ENCODE results near the gene NCOA6. TPM values are rescaled to one million over a fixed set of nuclear protein-coding genes. Genes with fewer than 3 reads are reported as not detected.
"Not testable (repeated sequence)": the region's sequence is repeated elsewhere in the genome, so short reads cannot be mapped to it uniquely, and the experiment has no call there.

NCOA6 gene
- total RNA-seq, 1 donor from 2014 or later: 92.5 TPM

DNA sequence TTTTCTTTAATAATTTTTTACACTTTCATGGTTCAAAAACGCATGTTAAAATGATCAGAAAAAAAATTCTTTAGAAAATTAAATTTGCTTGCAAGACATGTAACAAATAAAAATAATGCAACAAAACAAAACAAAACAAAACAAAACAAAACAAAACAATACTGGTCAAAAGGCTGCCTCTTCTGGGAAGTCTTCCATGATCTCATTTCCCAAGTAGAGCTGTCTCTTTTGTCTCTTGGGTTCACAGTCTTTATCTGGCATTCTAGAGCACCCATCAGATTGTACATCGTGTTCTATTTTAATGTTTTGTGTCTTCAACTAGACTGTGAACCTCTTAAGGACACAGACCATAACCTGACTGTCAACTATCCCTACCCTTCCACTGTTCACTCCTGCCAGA, 96.0 kb downstream of the NCOA6 start:
- FAIRE-seq: no peak
- DNase-seq (ENCODE audit: low spot score in 2 of 2): no peak

DNA sequence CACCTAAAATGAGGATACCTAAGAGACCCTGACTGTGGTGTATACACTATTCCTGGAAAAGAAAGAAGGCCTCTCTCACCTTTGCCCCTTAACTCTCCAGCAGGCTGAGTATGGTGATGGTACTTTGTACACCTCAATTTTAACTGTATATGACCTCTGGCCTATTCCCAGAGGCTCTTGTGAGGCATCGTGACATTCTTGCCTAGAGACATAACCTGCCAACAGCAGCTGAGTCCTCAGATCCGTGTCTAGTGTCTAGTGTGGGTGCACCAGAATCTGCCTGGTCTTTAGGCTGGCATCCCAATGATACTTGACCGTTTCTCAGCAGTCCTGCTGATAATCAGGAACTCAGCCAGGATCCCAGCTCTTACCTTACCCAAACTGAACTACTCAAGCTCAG, 101.3 kb downstream of the NCOA6 start:
- FAIRE-seq (no peak), DNase-seq (ENCODE audit: low spot score in 2 of 2) (no peak)

- FAIRE-seq; DNase-seq (ENCODE audit: low spot score in 2 of 2): not testable (repeated sequence)
Observed at GRCh38 chr20:34722560-34722959, 102.9 kb downstream of the NCOA6 start.

DNA sequence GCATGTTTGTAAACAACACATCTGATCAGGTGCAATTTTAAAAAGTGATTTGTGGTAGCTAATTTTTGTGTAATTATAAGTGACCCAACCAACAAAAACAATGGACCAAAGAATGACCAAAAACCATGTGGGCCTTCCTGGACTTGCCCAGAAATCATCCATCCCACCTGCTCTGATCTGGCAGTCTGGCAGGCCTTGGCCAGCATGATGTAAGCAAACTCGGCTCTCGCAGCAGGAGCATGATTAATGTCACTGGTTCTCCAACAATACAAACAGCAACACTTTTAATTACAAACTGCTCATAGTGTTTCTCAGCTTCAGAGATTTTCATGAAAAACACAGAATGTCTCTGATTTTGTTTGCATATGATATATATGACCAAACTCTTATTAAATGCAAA, 105.2 kb downstream of the NCOA6 start:
- FAIRE-seq (no peak), DNase-seq (ENCODE audit: low spot score in 2 of 2) (no peak)

DNA sequence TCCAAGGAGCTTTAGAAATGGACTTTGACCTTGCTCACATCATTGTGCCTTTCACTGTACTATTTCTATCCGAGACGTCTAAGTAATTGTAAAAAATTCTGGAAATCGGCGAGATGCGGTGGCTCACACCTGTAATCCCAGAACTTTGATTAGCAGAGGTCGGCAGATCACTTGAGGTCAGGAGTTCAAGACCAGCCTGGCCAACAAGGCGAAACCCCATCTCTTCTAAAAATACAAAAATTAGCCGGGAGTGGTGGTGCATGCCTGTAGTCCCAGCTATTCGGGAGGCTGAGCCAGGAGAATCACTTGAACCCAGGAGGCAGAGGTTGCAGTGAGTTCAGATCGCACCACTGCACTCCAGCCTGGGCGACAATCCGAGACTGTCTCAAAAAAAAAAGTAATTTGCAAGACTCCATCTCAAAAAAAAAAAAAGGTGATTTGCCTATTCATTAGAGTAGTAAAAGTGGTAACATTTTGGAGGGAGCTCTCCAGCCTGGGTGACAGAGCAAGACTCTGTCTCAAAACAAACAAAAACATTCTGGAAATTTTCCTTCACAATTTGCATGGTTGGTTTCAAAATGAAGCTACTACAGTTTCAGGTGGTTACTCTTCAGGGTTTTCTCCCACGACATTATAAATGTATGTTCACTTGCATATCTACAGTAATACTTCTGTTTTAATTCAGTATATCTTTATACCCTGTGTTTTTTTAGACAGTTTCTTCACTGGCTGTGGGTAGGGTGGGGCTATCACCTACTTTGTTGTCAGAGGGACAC, 106.0 kb downstream of the NCOA6 start:
- DNase-seq (ENCODE audit: low spot score in 2 of 2); FAIRE-seq: not testable (repeated sequence)

DNA sequence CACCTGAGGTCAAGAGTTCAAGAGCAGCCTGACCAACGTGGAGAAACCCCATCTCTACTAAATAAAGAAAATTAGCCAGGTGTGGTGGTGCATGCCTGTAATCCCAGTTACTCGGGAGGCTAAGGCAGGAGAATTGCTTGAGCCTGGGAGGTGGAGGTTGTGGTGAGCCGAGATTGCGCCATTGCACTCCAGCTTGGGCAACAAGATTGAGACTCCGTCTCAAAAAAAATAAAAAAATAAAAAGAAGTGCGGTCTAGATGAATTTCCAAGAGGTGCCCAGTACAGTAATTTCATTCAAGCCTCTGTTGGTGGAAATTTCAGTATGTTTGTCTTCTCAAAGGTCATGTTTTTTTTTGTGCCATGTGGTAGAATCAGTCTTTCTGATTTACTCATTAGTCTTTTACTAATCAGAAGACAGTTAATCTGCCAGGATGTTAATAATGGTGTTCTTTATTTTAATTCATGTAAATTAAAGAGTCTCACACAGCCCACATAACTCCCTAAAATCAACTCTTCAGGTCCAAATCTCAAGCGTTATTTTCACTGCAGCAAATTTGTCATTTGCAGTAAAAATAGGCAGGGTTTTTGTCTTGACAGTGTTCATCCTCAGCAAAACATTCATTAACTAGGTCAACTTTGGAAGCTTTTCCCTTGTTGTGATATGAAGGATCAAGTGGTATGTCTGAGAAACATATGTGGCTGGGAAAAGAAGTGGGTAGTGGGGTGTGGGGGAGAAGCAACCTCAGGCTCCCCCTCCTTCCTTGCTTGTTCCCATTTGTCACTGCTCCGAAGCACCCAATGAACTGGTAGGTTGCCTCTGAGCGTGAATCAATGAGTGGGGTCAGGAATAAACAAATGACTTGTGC, 108.0 kb downstream of the NCOA6 start:
- FAIRE-seq: no peak
- DNase-seq (ENCODE audit: low spot score in 2 of 2): no peak

GRCh38 chr20:34716921-34717229, 108.6 kb downstream of the NCOA6 start:
- DNase-seq (ENCODE audit: low spot score in 2 of 2) (no peak), FAIRE-seq (no peak)

DNA sequence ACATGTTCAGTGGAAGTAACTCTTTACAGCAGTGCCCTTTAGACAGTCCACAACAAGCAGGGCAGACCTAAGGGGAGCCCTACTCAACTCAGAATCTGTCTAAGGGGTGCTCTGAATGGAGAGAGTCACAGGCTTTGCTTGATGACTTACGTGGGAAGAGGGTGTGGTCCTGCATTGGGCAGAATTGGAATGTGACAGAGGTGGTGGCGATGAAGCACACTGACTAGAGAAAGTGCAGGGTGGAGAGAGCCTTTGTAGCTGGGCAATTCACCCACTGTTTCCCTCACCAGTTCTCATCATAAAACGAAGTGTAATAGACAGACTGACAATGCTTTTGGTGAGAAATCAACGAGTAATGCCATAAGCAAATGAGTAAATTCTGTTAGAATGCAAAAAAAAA, 110.1 kb downstream of the NCOA6 start:
- FAIRE-seq (no peak), DNase-seq (ENCODE audit: low spot score in 2 of 2) (no peak)

DNA sequence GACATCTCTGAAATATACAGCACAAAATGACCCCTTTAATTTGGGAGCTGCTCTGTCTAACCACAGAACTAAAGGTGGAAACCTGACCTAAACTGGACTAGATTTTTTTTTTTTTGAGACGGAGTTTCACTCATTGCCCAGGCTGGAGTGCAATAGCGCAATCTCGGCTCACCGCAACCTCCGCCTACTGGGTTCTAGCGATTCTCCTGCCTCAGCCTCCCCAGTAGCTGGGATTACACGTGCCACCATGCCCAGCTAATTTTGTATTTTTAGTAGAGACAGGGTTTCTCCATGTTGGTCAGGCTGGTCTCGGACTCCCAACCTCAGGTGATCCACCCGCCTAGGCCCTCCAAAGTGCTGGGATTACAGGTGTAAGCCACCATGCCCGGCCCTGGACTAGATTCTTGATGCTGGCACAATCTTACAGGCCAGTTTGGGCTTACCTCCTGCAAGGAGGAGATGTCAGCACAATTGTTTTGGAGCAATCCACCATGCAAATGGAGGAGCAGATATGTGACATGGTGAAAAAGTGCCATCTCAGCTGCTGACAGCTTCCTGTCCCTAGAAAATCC, 111.4 kb downstream of the NCOA6 start:
- not testable (repeated sequence) for FAIRE-seq

DNA sequence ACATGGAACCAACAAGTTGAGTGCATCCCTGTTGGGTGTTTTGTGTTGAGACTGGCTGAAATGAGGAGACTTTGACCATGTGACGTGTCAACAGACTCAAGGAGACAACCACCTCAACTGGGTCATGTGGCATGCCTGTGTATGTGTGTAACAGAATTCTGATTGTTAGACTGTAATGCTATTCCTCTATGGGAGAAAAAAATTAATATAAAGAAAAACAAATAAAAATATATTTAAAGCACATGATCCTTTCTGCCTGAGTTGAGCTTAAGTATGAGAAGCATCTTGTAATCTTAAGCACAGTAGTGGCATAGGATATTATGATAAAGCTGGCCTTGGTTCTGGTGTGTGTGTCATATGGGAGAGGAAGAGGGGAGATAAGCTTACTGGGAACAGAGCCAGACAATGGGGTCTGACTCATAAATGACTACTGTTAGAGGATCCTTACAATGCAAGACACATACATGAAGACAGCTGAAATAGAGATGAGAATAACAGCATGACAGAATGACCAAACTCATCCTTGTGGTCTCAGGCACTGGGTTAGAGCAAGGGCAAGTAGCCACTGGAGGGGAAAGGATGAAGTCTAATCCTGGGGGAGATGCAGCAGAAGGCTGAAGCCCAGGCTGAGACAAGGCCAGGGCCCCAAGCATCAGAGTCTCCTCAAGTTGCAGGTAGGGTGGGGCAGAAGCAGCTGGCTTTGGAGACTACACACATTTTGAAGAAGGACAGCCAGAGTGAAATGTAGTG, 112.1 kb downstream of the NCOA6 start:
- DNase-seq (ENCODE audit: low spot score in 2 of 2) (no peak), FAIRE-seq (no peak)

More for the DNA sequence above, 111.4 kb downstream of the NCOA6 start:
- DNase-seq (ENCODE audit: low spot score in 2 of 2): not testable (repeated sequence)

DNA sequence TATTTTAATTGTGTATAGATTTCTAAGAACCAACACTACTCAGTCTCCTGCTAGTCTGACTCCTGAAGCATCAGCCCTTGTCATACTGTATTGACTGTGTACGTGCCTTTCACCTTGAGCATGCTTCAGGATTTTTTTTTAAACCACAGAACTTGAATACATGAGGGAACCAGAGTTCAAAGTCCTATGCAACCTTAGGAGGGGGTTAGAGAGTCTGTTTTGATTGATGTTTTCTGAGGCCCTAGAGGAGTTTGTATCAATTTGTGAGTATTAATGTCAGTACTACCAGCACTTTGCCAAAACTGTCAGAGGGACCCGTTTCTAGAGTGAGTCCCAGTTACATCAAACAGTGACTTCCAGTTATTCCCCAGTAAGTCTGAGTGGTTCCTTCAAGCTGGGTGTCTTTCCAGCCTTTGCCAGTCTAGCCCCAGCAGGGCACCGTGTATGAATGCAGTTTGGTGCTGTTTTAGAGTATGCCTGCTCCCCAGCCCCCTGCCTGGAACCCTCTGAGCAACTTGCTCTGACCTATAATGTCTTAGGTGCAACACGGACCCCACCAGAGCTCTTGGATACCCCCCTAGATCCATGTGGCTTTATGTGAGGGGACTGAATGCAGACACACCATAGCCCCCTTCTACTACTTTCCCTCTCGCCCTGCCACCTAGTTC, 112.8 kb downstream of the NCOA6 start:
- FAIRE-seq (no peak), DNase-seq (ENCODE audit: low spot score in 2 of 2) (no peak)

GRCh38 chr20:34711813-34712430, 113.5 kb downstream of the NCOA6 start:
- FAIRE-seq (no peak), DNase-seq (ENCODE audit: low spot score in 2 of 2) (no peak)

DNA sequence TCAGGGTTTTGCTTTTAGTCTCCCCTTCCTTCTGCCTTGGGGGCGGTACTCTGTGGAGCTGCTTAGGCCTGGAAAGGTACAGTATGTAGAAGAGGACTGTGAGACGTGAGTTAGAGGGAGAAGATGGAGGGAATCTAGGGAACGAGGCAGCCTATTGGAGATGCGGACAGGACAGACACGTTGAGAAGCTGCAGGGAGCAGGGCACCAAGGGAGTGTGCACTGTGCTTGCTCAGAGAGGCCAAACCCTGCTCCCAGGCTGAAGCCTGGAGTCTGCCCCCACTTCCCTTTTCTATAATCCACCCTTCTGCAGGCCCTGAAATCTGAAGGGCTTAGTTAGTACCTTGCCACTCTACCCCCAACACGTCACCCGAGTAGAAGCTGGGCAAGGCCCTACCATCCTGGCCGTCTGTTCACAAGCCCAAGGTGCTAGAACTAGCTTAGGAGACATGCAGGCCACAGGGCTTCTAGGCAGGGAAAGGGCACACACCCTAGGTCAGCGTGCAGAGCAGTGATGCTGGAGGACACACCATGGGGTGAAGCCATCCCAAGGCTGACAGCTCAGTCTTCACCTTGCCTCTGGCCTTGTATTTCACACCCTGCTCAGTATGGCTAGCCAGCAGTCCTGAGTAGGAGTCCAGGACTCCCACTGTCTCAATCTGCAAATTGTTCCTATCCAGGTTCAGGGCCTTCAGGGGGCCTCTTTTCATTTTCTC, 114.4 kb downstream of the NCOA6 start:
- DNase-seq (ENCODE audit: low spot score in 2 of 2) (no peak), FAIRE-seq (no peak)

DNA sequence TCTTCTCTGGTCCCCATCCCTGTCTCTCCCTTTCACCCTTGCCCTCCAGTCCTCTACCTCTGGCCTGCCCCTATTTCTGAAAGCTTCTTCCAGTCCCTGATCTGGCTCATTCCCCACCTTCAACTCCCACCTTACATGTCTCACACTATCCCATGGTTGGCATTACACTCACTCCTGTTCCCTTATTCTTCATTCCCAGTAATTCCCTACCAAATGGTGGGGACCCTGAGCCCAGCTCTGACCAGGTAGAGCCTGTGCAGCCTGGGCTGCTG, 114.9 kb downstream of the NCOA6 start:
- DNase-seq (ENCODE audit: low spot score in 2 of 2): no peak
- FAIRE-seq: no peak

GRCh38 chr20:34709831-34710567, 115.5 kb downstream of the NCOA6 start:
- FAIRE-seq (no peak), DNase-seq (ENCODE audit: low spot score in 2 of 2) (peak; percentile 72 to 92)

DNA sequence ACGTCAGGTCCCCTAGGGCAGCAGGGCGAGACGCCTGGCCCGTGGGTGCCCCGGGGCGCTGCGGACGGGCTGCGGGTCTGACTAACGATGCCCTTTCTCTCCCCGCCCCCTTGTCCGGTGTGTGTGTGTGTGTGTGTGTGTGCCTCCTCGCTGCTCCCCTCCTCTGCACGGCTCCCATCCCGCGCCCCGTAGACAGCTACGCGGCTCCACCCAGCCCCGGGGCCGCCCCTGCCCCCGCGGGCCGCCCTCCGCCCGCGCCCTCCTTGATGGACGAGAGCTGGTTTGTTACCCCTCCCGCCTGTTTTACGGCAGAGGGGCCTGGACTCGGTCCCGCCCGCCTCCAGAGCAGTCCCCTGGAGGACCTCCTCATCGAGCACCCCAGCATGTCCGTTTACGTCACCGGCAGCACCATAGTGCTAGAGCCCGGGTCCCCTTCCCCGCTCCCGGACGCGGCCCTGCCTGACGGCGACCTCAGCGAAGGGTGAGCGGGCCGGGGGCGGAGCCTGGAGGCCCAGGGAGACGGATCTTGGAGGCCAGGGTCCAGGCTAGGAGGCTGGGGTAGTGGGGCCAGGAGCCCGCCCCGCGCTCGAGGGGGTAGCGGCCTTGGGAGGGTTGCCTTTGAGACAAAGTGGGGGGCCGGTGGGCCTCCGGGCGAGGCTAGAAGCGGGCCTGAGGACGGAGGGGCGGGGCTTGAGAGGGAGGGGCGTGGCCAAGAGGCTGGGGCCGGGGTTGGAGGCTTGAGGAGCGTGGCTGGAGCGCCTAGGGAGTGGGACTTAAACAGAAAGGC, 116.2 kb downstream of the NCOA6 start:
- FAIRE-seq: no peak
- DNase-seq (ENCODE audit: low spot score in 2 of 2): peak; percentile 79 to 84

DNA sequence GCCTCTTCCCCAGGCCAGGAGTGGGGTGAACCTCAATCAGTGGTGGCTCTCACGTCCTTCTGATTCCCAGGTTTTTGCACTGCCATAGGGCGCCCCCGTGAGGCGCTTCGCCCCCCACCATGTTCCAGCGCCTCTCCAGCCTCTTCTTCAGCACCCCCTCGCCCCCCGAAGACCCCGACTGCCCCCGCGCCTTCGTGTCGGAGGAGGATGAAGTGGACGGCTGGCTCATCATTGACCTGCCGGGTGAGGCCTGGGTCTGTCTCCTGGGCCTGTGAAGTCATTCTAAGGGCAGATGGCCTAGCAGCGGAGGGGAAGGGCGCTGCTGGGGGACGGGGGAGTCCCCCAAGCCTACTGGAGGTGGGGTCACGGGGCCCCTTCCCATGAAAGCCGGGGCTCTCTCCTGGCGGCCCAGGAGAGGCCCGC, 116.8 kb downstream of the NCOA6 start:
- FAIRE-seq (no peak), DNase-seq (ENCODE audit: low spot score in 2 of 2) (peak; percentile 51 to 76)

All from frontal cortex (tissue), 4 donors.